Endothelial cell (in vitro differentiated cells): ENCODE measurements around the gene BEAN1. TPM values are rescaled to one million over a fixed set of nuclear protein-coding genes. Genes with fewer than 3 reads are reported as not detected.

ENCODE experiments used
- DNase-seq: peaks from one replicate; pipeline ENCODE4 v3.0.0; 2021; ENCODE audit warnings: low spot score
- H3K27ac Mint-ChIP-seq: one replicate; pipeline ENCODE4 v1.8.0; 2021; ENCODE audit warnings: mixed read lengths, inconsistent platforms; ENCODE audit not compliant: unreplicated experiment
- H3K27me3 Mint-ChIP-seq: one replicate; pipeline ENCODE4 v1.8.0; 2021; ENCODE audit warnings: mild to moderate bottlenecking, moderate library complexity, mixed read lengths, inconsistent platforms; ENCODE audit not compliant: unreplicated experiment
- H3K36me3 Mint-ChIP-seq: one replicate; pipeline ENCODE4 v1.8.0; 2021; ENCODE audit warnings: mild to moderate bottlenecking, low read depth, mixed read lengths, inconsistent platforms; ENCODE audit not compliant: unreplicated experiment
- H3K4me1 Mint-ChIP-seq: one replicate; pipeline ENCODE4 v1.8.0; 2021; ENCODE audit warnings: mild to moderate bottlenecking, mixed read lengths, inconsistent platforms; ENCODE audit not compliant: unreplicated experiment
- H3K4me3 Mint-ChIP-seq: one replicate; pipeline ENCODE4 v1.8.0; 2021; ENCODE audit warnings: mild to moderate bottlenecking, mixed read lengths, inconsistent platforms; ENCODE audit not compliant: unreplicated experiment
- H3K9me3 Mint-ChIP-seq: one replicate; pipeline ENCODE4 v1.8.0; 2021; ENCODE audit warnings: mixed read lengths, inconsistent platforms; ENCODE audit not compliant: unreplicated experiment
- CTCF ChIP-seq: fragments of 200-600 bp; sonication (generic); IDR thresholded peaks from one replicate; pipeline ENCODE4 v1.5.0; 2021; ENCODE audit warnings: antibody characterized with exemption; ENCODE audit not compliant: unreplicated experiment
- total RNA-seq: library from RNA; stranded (reverse); fragmentation: NEBNext Ultra II Directional; extraction: Animal tissue kit (Norgen Biotek cat#: 25700); gene quantifications from one replicate; pipeline ENCODE4 v1.2.1, GENCODE V29; 2021; ENCODE audit not compliant: unreplicated experiment

The BEAN1 gene
- total RNA-seq, 1 donor from 2014 or later = 0.49 TPM

DNA sequence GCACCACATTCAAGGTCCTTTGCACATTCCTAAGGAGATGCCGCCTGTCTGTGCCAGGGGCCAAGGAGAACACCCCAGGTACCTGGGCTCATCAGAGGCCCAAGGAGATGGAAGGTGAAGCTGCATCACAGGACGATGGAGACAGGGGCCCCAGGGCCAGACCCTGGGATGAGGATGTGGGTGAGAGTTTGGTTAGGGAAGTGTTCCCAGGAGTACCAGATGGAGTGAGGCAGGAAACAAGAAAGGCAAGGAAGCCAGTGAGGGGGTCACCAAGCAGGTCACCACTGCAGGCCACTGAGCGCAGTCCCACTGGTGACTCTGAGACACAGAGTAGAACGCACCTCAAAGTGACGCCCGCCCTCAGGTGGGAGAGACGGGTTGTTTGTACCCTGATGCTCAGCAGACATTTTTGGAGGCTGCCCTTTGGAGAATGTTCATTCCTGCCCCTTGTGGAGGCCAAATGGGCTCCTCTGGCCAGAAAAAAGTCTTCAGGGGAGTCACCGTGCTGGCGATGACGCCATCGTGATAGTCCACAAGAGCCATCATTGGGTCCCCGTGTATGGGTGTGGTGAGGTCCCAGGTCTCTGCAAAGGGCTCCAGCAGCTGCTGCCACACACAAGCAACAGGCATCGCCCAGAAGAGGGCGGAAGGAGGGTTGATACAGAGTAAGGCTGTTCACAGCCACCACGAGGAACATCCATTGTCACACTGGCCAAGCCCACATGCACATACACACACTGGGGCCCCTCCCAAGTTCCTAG lies 57.5 kb downstream of the BEAN1 start:
- Mint-ChIP-seq H3K4me1 (peaks cover 20% of the 10 kb centered on the region), H3K4me3 (no peak overlapping the region), H3K36me3 (no peaks in the 10 kb centered on the region), H3K27me3 (peaks cover 14% of the 10 kb centered on the region), H3K9me3 (no peaks in the 10 kb centered on the region), H3K27ac (no peak overlapping the region)
- no peak for DNase-seq
- TF ChIP-seq CTCF = no peak

- H3K4me3 Mint-ChIP-seq = peak overlapping the region; percentile 23
- no peaks in the 10 kb centered on the region for H3K9me3 Mint-ChIP-seq
- DNase-seq = no peak
- no peak overlapping the region for H3K27ac Mint-ChIP-seq
- H3K36me3 Mint-ChIP-seq = no peaks in the 10 kb centered on the region
- H3K4me1 Mint-ChIP-seq = peaks cover 22% of the 10 kb centered on the region
- no peak for TF ChIP-seq CTCF
- peaks cover 14% of the 10 kb centered on the region for H3K27me3 Mint-ChIP-seq
These were observed 58.3 kb downstream of the BEAN1 start for GRCh38 chr16:66485376-66485775.

GRCh38 chr16:66486199-66486772 lies 59.2 kb downstream of the BEAN1 start:
- peaks cover 14% of the 10 kb centered on the region for H3K27me3 Mint-ChIP-seq
- no peaks in the 10 kb centered on the region for H3K9me3 Mint-ChIP-seq
- no peak overlapping the region for H3K4me3 Mint-ChIP-seq
- no peak for TF ChIP-seq CTCF
- no peak overlapping the region for H3K27ac Mint-ChIP-seq
- DNase-seq = no peak
- H3K4me1 Mint-ChIP-seq = peaks cover 31% of the 10 kb centered on the region
- no peaks in the 10 kb centered on the region for H3K36me3 Mint-ChIP-seq

DNA sequence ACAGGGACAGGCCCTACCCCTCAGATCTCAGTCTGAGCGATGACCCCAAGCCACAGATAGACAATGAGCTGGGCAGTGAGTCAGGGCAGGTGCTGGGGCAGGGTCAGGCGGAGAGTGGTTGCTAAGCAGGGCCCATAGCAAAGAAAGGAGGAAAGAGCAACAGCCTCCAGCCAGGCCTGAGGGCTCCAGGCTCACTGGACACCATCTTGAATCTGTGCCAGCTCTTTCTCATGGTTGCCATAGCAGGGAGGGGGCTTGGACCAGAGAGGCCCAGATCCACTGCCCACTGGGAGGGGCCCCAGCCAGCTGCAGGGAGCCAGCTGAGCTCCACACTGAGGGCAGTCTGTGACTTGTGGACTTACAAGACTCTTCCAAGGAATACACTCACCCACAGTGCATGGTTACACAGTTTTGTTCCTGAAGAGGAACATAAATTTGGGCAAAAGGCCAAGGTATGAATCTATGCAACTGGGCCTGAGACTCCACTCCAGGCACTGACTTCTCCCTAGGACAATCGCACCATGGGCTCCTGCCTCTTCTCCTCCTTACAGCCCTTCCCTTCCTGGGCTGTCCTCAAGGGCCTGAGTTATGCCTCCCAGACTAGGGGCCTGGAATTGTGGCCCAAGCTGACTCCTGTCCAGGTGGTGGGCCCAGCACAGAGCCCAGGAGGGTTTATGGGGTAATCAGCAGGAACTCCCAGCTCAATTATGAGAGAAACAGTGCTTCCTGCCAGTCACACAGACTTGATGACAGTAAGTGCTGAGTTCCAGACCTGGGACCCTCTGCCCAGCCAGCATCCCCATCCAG lies 59.9 kb downstream of the BEAN1 start:
- H3K9me3 Mint-ChIP-seq = no peaks in the 10 kb centered on the region
- peaks cover 12% of the 10 kb centered on the region for H3K27me3 Mint-ChIP-seq
- no peaks in the 10 kb centered on the region for H3K36me3 Mint-ChIP-seq
- no peak for DNase-seq
- H3K27ac Mint-ChIP-seq = no peak overlapping the region
- TF ChIP-seq CTCF = no peak
- H3K4me3 Mint-ChIP-seq = no peak overlapping the region
- H3K4me1 Mint-ChIP-seq = peaks cover 36% of the 10 kb centered on the region
